Measurements from ENCODE around the gene SYNJ2. TPM values are rescaled to one million over a fixed set of nuclear protein-coding genes. Genes with fewer than 3 reads are reported as not detected.
A peak's percentile ranks its signal among the peaks of the same experiment; 100 is the strongest.

SYNJ2 gene
- polyA plus RNA-seq, 12 donors: 8.0 to 12.1 (median 9.7) TPM; not detected in 1

DNA sequence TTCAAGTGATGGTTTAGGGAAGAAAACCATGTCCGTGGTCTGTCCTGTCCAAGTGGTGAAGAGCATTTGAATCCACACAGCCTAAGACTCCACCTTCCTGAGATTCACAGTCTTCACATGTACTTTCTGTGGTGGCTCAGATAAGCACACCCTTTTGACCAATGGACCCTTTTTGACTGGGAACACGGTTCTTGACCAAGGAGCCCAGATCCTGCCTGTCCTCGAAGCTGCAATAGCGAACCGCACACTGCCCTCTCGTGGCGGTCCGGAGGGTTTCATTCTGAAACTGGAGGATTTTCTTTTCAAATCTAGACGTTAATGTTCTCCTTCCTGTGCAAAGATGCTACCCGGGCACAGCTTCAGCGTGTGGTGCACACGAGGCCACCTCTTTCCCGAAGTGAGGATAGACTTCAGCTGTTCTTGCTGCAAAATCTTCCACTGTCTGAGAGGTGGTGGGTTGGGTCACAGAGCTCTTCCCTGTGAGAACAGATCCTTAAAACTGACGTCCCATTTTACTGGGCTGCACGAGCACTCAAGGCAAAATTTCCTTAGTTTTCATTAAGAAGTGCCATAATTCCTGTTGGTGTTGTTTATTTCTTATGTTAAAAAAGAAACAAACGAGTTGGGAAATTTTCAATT, 90.5 kb downstream of the SYNJ2 start:
- peak; percentile 75 for DNase-seq

DNA sequence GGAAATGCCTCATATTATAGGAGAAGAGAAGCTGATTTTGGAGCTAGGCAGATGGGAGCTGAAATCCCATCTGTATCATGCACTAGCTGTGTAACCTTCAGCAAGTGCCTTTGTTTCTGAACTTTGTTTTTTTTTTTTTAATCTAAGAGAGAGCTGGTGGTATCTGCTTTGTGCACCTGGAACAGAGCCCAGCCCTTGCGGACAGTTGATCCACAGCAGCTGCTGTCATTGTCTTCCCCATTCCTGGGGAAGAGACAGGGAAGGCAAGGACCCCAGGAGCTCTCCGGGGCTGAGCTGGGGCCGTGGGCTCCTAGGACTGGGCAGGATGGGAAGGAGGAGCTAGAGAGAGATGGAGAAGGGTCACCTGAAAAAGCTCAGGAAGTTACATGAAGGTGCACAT, 92.1 kb downstream of the SYNJ2 start:
- no peak for DNase-seq

DNA sequence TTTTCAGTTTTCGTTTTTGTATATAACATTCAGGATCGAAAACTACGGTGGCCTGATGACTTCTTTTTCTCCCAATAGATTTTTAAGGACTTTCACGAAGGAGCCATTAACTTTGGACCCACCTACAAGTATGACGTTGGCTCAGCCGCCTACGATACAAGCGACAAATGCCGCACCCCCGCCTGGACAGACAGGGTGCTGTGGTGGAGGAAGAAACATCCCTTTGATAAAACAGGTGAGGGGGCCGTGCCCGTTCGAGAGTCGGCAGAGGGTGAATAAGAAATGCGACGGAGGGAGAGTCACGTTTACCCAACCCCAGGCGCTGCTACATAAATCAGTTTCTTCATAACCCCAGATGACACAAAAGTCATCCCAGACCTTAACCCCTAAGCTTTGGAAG, 94.9 kb downstream of the SYNJ2 start:
- DNase-seq: no peak

GRCh38 chr6:158077676-158078075, 96.0 kb downstream of the SYNJ2 start:
- DNase-seq: no peak

DNA sequence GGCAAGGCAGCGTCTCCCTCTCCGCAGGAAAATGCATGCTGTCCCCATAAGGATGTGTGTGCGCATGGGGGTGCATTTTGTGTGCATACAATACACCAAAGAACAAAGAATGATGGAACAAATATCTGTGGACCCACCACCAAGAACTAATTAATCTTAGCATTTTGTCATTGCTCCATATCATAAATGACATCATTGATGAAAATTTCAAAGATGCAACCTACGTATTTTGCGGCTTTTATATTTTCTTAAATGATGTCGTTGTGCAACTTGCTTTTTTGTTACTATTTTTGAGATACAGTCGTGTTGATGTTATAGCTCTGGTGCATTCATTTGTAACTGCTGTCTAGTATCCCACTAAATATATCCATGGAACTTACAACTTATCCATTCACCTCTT, 96.7 kb downstream of the SYNJ2 start:
- no peak for DNase-seq

GRCh38 chr6:158080849-158081656, 99.4 kb downstream of the SYNJ2 start:
- no peak for DNase-seq

- no peak for DNase-seq
These were observed 99.9 kb downstream of the SYNJ2 start for GRCh38 chr6:158081657-158081935.

- no peak for DNase-seq
These were observed 102.0 kb downstream of the SYNJ2 start for GRCh38 chr6:158083455-158084325.

DNA sequence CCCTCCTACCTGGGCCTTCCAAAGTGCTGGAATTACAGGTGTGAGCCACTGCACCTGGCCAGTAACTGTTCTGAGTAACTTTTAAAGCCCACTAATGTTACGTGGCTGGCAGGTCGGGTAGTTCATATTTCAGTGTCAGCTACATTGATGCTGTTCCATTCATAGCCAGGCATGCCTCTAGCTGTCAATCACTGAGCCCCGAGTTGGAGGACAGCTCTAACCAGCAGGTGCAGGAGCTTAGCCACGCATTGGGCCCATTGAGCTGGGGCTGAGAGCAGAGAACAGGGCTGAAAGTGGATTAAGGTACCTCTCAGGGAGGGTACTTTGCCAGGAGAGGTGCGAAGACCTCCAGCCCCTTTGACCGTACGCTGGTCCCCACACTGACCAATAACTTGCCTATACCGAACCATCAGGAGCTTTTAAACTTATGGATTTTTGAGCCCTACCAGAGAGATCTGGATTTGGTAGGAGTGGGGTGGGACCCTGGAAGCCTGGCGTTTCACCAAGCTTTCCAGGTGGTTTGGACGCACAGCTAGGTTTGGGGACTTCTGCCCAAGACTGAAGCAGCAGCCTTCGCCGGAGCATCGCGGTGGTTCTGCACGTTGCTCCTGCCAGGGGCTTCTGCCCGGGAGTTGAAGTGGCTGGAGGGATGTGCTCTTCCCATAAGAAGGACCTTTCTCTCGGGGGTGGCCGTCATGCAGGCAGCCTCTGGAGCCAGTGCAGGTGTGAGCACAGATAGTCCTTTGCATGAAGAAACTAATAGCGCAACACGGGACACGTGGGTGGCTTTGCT, 103.8 kb downstream of the SYNJ2 start:
- no peak for DNase-seq

- no peak for DNase-seq
These were observed 104.4 kb downstream of the SYNJ2 start for GRCh38 chr6:158086054-158086503.

- no peak for DNase-seq
These were observed 105.0 kb downstream of the SYNJ2 start for GRCh38 chr6:158086504-158087223.

- DNase-seq: no peak
These were observed 105.7 kb downstream of the SYNJ2 start for GRCh38 chr6:158087224-158087867.

- DNase-seq: no peak
These were observed 111.1 kb downstream of the SYNJ2 start for GRCh38 chr6:158092806-158093205.

DNA sequence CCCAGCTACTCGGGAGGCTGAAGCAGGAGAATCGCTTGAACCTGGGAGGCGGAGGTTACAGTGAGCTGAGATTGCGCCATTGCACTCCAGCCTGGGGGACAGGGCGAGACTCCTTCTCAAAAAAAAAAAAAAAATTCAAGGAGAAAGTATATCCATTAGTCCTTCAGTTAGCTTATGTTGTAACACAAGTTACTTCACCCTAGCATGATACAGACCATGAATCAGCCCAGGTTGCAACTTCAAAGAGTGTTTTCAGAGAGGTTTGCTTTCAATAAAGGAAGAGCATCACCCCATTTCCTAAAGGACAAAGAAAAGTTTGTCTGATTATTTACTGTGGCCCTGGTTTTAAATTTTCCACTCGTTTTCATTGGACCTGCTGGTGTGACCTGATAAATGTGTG, 113.4 kb downstream of the SYNJ2 start:
- DNase-seq: no peak

- no peak for DNase-seq
These were observed 114.0 kb downstream of the SYNJ2 start for GRCh38 chr6:158095671-158096070.

GRCh38 chr6:158103228-158103627, 121.6 kb downstream of the SYNJ2 start:
- no peak for DNase-seq

DNA sequence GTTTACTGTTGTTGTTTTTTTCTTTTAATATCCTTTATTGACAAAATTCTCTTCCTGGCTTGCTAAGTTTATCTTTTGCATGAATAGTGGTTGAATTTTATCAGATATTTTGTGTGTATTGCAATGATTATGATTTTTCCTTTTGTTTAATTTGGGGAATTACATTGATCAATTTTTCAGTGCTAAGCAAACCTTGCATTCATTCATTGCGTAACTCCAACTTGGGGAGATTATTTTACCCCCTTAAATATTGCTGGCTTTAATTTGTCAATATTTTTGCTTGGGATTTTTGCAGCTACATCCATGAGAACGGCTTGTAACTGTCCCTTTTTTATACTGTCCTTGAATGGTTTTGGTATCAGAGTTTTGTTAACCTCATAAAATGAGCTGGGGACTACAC, 123.0 kb downstream of the SYNJ2 start:
- no peak for DNase-seq

GRCh38 chr6:158109748-158110147, 128.1 kb downstream of the SYNJ2 start:
- no peak for DNase-seq

GRCh38 chr6:158110986-158111385, 129.3 kb downstream of the SYNJ2 start:
- DNase-seq: no peak

DNA sequence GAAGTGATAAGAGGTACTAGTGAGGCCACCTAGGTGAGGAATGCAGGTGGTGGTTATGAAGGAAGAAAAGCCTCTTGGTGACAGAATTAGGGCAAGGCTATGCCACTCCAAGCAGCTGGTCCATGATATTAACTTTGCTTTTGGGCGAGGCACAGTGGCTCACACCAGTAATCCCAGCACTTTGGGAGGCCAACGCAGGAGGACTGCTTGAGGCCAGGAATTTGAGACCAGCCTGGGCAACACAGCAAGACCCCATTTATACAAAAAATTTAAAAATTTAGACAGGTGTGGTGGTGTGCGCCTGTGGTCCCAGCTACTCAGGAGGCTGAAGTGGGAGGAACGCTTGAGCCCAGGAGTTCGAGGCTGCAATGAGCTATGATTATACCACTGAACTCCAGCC, 130.3 kb downstream of the SYNJ2 start:
- DNase-seq: no peak

GRCh38 chr6:158113802-158114201, 132.1 kb downstream of the SYNJ2 start:
- no peak for DNase-seq
